K562 (cell line): Measurements from ENCODE around the gene TREM1. TPM values are rescaled to one million over a fixed set of nuclear protein-coding genes. Genes with fewer than 3 reads are reported as not detected.

Experiments
- ETS2 ChIP-seq: IDR thresholded peaks from 2 replicates; pipeline ENCODE4 v1.6.1; 2016; ENCODE audit warnings: borderline replicate concordance, missing genetic modification characterization, mild to moderate bottlenecking, moderate library complexity, missing compliant biosample characterization; ENCODE audit not compliant: poor library complexity, severe bottlenecking
- FOXM1 ChIP-seq, 2 experiments: fragments of 450-650 bp in 1 of 2; sonication (generic) in 1 of 2; formaldehyde crosslinking in 1 of 2; IDR thresholded peaks; 2 replicates each; pipeline versions ENCODE4 v1.6.1 to v1.9.0; 2017 to 2022; ENCODE audit warnings: low read depth in 2 of 2, mild to moderate bottlenecking in 2 of 2, missing genetic modification reagents in 1 of 2, moderate library complexity in 1 of 2
- IFI16 ChIP-seq: fragments of 250-450 bp; sonication (Bioruptor Pico); IDR thresholded peaks from 2 replicates; pipeline ENCODE4 v2.1.2; 2022; ENCODE audit warnings: mild to moderate bottlenecking, inconsistent platforms
- ILF3 ChIP-seq: fragments of 450-650 bp; IDR thresholded peaks from 2 replicates; pipeline ENCODE4 v1.6.1; 2018; ENCODE audit warnings: antibody characterized with exemption, mild to moderate bottlenecking, moderate library complexity, borderline replicate concordance
- MTA1 ChIP-seq: fragments of 450-650 bp; IDR thresholded peaks from 2 replicates; pipeline ENCODE4 v1.6.1; 2017; ENCODE audit warnings: borderline replicate concordance
- RUNX1 ChIP-seq: sonication (generic); IDR thresholded peaks from 2 replicates; pipeline ENCODE4 v1.6.1; 2016; ENCODE audit warnings: antibody characterized with exemption, low read depth
- TEAD2 ChIP-seq: fragments of 450-650 bp; IDR thresholded peaks from 2 replicates; pipeline ENCODE4 v1.6.1; 2016; ENCODE audit warnings: missing genetic modification characterization, control low read depth, missing compliant biosample characterization
- ZNF197 ChIP-seq: fragments of 200-800 bp; sonication (Bioruptor generic); IDR thresholded peaks from 2 replicates; pipeline ENCODE4 v1.6.1; 2016; ENCODE audit warnings: low read depth, missing genetic modification characterization, missing compliant biosample characterization
- polyA plus RNA-seq, 8 experiments: library from polyadenylated mRNA; depleted of rRNA in 4 of 8; stranded (reverse) in 5 of 8; unstranded in 3 of 8; fragments of >200 nt; fragmentation: Nextera tagmentation in 2 of 8; fragmentation: Illumina TruSeq in 1 of 8; extraction: Ambion mirVana in 2 of 8; extraction: Trizol in 1 of 8; gene quantifications; 2 replicates each; pipeline versions ENCODE4 v1.2.1 to v1.2.3, GENCODE V29; 2011 to 2014; ENCODE audit warnings: inconsistent platforms in 1 of 8, missing spikeins in 1 of 8
- total RNA-seq, 7 experiments: library from RNA; depleted of rRNA in 6 of 7; stranded (reverse); fragments of >200 nt in 6 of 7; fragmentation: Illumina TruSeq in 2 of 7; extraction: Trizol in 2 of 7; gene quantifications; 2 replicates each; pipeline versions ENCODE4 v1.2.1 to v1.2.3, GENCODE V29; 2011 to 2021; ENCODE audit warnings: low replicate concordance in 1 of 7
- TF ChIP-seq, protein P1 (sequence below), 2 experiments: fragments of 450-650 bp; IDR thresholded peaks; 2 replicates each; pipeline ENCODE4 v1.6.1; 2016; ENCODE audit warnings: mild to moderate bottlenecking in 2 of 2, borderline replicate concordance in 1 of 2, low read depth in 1 of 2, moderate library complexity in 1 of 2
- TF ChIP-seq, protein P2 (sequence below): sonication (generic); formaldehyde crosslinking; IDR thresholded peaks from 2 replicates; pipeline ENCODE4 v1.8.1; 2023; ENCODE audit warnings: missing genetic modification reagents, mild to moderate bottlenecking, borderline replicate concordance
- TF ChIP-seq, protein P3 (sequence below): IDR thresholded peaks from 3 replicates; pipeline ENCODE4 v1.6.1; 2011; ENCODE audit warnings: borderline replicate concordance, mild to moderate bottlenecking; ENCODE audit not compliant: insufficient read length, insufficient read depth

Gene TREM1
- total and polyA plus RNA-seq, 9 of the 15 experiments (the other 6 are each of a cell fraction or from before 2014, with no cell fraction given): not detected

DNA sequence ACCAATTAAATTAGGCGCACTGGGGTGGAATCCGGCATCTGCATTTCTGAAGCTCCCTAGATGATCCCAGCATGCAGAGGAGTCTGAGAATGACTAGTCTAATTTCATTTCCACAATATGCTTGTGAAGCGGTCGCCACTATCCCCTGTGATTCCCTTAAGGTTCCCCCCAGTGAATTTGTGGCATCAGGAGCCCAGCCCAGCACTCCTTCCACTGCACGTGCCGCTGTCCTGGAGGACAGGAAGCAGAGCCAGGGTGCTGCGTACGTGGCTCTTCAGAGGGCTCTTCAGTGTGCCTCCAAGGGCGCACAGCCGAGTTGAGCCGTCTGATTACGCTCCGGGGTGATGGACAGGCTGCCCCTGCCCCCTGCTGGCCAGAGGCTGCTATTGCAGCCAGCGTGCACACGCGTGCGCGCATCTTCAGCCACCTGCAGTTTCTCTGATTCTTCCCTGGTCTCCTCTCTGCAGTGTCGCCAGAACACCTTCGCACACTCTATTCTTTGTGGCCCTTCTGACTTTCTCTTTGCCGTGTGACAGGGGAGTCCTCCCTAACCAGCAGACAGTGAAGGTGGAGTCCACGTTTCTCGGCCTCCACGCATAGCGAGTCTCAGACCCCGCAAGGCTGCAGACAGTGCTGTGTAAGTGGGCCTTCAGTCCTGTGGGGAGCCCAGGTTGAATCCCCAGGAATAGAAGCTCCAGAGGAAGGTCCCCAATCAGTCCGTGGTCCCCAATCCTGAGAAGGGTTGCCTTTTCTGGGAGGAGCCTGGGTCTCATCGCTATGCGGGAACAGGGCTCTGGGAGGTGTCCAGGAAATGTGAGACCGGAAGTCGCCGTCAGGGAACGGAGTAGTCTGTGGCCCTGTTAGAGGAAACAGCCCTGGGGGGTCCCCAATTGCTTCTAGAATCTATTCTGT lies 32.4 kb upstream of the TREM1 start (continued):
- TF ChIP-seq, protein P1, sequence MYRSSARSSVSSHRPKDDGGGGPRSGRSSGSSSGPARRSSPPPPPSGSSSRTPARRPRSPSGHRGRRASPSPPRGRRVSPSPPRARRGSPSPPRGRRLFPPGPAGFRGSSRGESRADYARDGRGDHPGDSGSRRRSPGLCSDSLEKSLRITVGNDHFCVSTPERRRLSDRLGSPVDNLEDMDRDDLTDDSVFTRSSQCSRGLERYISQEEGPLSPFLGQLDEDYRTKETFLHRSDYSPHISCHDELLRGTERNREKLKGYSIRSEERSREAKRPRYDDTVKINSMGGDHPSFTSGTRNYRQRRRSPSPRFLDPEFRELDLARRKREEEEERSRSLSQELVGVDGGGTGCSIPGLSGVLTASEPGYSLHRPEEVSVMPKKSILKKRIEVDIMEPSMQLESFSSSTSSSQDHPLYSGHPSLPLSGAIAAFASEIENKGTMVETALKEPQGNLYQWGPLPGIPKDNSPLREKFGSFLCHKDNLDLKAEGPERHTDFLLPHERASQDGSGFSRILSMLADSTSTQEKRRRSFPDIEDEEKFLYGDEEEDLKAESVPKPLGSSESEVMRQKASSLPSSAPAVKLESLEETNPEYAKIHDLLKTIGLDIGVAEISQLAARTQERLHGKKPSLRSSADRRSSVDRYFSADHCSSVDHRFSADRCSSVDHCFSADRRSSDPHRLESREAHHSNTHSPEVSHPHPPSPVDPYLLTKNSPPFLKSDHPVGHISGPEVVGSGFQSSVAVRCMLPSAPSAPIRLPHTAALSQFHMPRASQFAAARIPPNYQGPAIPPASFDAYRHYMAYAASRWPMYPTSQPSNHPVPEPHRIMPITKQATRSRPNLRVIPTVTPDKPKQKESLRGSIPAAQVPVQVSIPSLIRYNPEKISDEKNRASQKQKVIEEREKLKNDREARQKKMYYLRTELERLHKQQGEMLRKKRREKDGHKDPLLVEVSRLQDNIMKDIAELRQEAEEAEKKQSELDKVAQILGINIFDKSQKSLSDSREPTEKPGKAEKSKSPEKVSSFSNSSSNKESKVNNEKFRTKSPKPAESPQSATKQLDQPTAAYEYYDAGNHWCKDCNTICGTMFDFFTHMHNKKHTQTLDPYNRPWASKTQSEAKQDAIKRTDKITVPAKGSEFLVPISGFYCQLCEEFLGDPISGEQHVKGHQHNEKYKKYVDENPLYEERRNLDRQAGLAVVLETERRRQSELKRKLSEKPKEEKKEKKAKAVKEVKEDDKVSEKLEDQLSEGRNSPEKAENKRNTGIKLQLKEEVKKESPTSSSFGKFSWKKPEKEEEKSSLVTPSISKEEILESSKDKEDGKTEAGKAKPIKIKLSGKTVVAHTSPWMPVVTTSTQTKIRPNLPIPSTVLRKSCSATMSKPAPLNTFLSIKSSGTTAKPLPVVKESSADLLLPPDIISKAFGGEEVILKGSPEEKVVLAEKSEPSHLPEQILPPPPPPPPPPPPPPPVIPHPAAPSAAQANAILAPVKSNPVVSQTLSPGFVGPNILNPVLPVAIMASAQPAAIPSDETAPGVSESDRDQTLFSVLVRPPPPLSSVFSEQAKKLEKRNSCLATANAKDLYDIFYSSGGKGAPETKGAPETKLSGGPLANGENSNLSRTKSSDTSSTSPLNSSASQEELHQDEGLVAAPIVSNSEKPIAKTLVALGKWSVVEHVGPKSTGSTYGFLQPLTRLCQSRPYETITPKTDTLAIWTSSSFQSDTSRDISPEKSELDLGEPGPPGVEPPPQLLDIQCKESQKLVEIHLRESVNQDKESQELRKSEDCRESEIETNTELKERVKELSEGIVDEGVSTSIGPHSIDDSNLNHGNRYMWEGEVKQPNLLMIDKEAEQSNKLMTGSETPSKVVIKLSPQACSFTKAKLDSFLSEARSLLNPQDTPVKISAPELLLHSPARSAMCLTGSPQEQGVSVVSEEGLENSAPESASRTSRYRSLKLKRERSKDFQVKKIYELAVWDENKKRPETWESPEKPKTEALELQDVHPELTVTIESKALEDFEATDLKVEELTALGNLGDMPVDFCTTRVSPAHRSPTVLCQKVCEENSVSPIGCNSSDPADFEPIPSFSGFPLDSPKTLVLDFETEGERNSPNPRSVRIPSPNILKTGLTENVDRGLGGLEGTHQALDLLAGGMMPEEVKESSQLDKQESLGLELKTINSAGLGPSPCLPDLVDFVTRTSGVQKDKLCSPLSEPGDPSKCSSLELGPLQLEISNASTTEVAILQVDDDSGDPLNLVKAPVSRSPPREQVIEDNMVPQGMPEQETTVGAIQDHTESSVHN (IDR thresholded peaks at IDR 0.05; ENCODE audit: borderline replicate concordance in 1 of 2, low read depth in 1 of 2): no peak
- no peak for TF ChIP-seq MTA1
- no peak for TF ChIP-seq FOXM1 (IDR thresholded peaks at IDR 0.05; ENCODE audit: low read depth)
- no peak for TF ChIP-seq FOXM1 (CRISPR knock-in tag; IDR thresholded peaks at IDR 0.05; ENCODE audit: low read depth)
- TF ChIP-seq RUNX1: 0 out of 2 replicates have a peak, but pooled peaks have one; percentile 42
- TF ChIP-seq, protein P2, sequence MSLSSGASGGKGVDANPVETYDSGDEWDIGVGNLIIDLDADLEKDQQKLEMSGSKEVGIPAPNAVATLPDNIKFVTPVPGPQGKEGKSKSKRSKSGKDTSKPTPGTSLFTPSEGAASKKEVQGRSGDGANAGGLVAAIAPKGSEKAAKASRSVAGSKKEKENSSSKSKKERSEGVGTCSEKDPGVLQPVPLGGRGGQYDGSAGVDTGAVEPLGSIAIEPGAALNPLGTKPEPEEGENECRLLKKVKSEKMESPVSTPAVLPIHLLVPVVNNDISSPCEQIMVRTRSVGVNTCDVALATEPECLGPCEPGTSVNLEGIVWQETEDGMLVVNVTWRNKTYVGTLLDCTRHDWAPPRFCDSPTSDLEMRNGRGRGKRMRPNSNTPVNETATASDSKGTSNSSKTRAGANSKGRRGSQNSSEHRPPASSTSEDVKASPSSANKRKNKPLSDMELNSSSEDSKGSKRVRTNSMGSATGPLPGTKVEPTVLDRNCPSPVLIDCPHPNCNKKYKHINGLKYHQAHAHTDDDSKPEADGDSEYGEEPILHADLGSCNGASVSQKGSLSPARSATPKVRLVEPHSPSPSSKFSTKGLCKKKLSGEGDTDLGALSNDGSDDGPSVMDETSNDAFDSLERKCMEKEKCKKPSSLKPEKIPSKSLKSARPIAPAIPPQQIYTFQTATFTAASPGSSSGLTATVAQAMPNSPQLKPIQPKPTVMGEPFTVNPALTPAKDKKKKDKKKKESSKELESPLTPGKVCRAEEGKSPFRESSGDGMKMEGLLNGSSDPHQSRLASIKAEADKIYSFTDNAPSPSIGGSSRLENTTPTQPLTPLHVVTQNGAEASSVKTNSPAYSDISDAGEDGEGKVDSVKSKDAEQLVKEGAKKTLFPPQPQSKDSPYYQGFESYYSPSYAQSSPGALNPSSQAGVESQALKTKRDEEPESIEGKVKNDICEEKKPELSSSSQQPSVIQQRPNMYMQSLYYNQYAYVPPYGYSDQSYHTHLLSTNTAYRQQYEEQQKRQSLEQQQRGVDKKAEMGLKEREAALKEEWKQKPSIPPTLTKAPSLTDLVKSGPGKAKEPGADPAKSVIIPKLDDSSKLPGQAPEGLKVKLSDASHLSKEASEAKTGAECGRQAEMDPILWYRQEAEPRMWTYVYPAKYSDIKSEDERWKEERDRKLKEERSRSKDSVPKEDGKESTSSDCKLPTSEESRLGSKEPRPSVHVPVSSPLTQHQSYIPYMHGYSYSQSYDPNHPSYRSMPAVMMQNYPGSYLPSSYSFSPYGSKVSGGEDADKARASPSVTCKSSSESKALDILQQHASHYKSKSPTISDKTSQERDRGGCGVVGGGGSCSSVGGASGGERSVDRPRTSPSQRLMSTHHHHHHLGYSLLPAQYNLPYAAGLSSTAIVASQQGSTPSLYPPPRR (CRISPR knock-in tag): no peak
- TF ChIP-seq ILF3: no peak
- TF ChIP-seq, protein P3, sequence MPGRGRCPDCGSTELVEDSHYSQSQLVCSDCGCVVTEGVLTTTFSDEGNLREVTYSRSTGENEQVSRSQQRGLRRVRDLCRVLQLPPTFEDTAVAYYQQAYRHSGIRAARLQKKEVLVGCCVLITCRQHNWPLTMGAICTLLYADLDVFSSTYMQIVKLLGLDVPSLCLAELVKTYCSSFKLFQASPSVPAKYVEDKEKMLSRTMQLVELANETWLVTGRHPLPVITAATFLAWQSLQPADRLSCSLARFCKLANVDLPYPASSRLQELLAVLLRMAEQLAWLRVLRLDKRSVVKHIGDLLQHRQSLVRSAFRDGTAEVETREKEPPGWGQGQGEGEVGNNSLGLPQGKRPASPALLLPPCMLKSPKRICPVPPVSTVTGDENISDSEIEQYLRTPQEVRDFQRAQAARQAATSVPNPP: no peak
- TF ChIP-seq ETS2 (tag): no peak
- no peak for TF ChIP-seq ZNF197 (CRISPR knock-in tag)
- TF ChIP-seq TEAD2: no peak
- TF ChIP-seq IFI16: no peak
